Panc1 (cell line): ENCODE results near the gene MLX. TPM values are rescaled to one million over a fixed set of nuclear protein-coding genes. Genes with fewer than 3 reads are reported as not detected.
"Not testable (repeated sequence)": the region's sequence is repeated elsewhere in the genome, so short reads cannot be mapped to it uniquely, and the experiment has no call there.

ENCODE experiments used
- ATAC-seq: fragments of 200-7000 bp; cut with Tn5 transposase; 2 replicates; pipeline ENCODE4 v1.9.1; 2020; ENCODE audit warnings: mild to moderate bottlenecking, moderate library complexity
- BruUV-seq: library from RNA; stranded (reverse); fragments of 400-500 nt; replicated peaks from 2 replicates; lab custom pipeline; 2021; lab: Mats Ljungman, UMichigan
- CTCF ChIA-PET: fragments of 300-600 bp; sonication (Branson Sonifier 250); formaldehyde crosslinking; loops from one replicate; lab custom pipeline; 2022; ENCODE audit warnings: antibody characterized with exemption; lab: Charles Lee
- POLR2A ChIA-PET: fragments of 300-600 bp; sonication (Branson Sonifier 250); formaldehyde crosslinking; loops from one replicate; lab custom pipeline; 2022; ENCODE audit warnings: antibody characterized with exemption; lab: Charles Lee
- DNase-seq: peaks from one replicate; pipeline ENCODE4 v3.0.0-alpha.2; 2010; ENCODE audit warnings: low read depth, low spot score
- H3K27ac ChIP-seq: 2 replicates; pipeline ENCODE4 v1.5.1; 2011; ENCODE audit warnings: mild to moderate bottlenecking, low read length, inconsistent platforms
- H3K27me3 ChIP-seq: fragments of 200-500 bp; sonication (Bioruptor generic); 2 replicates; pipeline ENCODE4 v1.6.0; 2014; ENCODE audit warnings: low read length, inconsistent platforms; ENCODE audit not compliant: control insufficient read depth, insufficient read depth
- H3K36me3 ChIP-seq: fragments of 200-500 bp; sonication (Bioruptor generic); 2 replicates; pipeline ENCODE4 v1.5.1; 2014; ENCODE audit warnings: inconsistent platforms, mild to moderate bottlenecking, low read length, moderate library complexity; ENCODE audit not compliant: control insufficient read depth, insufficient read depth
- H3K4me1 ChIP-seq: 2 replicates; pipeline ENCODE4 v1.5.1; 2011; ENCODE audit warnings: inconsistent platforms, mild to moderate bottlenecking, low read length, moderate library complexity; ENCODE audit not compliant: control insufficient read depth, insufficient read depth
- H3K4me3 ChIP-seq, 2 experiments: 2 replicates each; pipeline ENCODE4 v1.5.1; 2011 to 2012; ENCODE audit warnings: low read depth in 2 of 2, low read length in 2 of 2, mild to moderate bottlenecking in 2 of 2, inconsistent platforms in 1 of 2, moderate library complexity in 1 of 2
- H3K9me3 ChIP-seq: fragments of 200-500 bp; sonication (Bioruptor generic); 2 replicates; pipeline ENCODE4 v1.5.1; 2014; ENCODE audit warnings: low read depth, mild to moderate bottlenecking, inconsistent platforms, low read length, moderate library complexity; ENCODE audit not compliant: control insufficient read depth, insufficient read depth
- CTCF ChIP-seq: fragments of 450-650 bp; IDR thresholded peaks from 2 replicates; pipeline ENCODE4 v1.5.1; 2017; ENCODE audit warnings: mild to moderate bottlenecking
- POLR2AphosphoS5 ChIP-seq: IDR thresholded peaks from 2 replicates; pipeline ENCODE4 v1.6.1; 2012; ENCODE audit warnings: mild to moderate bottlenecking, low read depth, low read length, moderate library complexity
- REST ChIP-seq, 2 experiments: IDR thresholded peaks; 2 replicates each; pipeline ENCODE4 v1.6.1; 2011 to 2012; ENCODE audit warnings: low read depth in 2 of 2, control low read depth in 1 of 2, low read length in 1 of 2, mild to moderate bottlenecking in 1 of 2, moderate library complexity in 1 of 2; ENCODE audit not compliant: insufficient read depth in 1 of 2
- SIN3A ChIP-seq: IDR thresholded peaks from 2 replicates; pipeline ENCODE4 v1.6.1; 2012; ENCODE audit warnings: low read depth, mild to moderate bottlenecking, low read length, moderate library complexity, borderline replicate concordance; ENCODE audit not compliant: insufficient read depth
- TCF7L2 ChIP-seq: IDR thresholded peaks from 2 replicates; pipeline ENCODE4 v1.6.1; 2011; ENCODE audit warnings: mild to moderate bottlenecking, low read depth, low read length, inconsistent platforms
- in situ Hi-C: cut with HindIII; loops from 2 replicates; pipeline ENCODE4 v1.10.0; 2016; ENCODE audit warnings: low sequenced_read_pairs, low pct_unique_long_range_greater_than_20kb
- intact Hi-C: fragments of 100-400 bp; cut with micrococcal nuclease; formaldehyde crosslinking; loops from one replicate; pipeline ENCODE4 v1.10.0; 2022; ENCODE audit not compliant: unreplicated experiment
- total RNA-seq: library from RNA; stranded (reverse); gene quantifications from one replicate; pipeline ENCODE4 v1.2.1, GENCODE V29; 2021; ENCODE audit not compliant: unreplicated experiment

The MLX gene
- total RNA-seq, 1 experiment from 2014 or later: 35.8 TPM

- no peak for TF ChIP-seq SIN3A
- no peak for TF ChIP-seq REST (IDR thresholded peaks at IDR 0.05; ENCODE audit: insufficient read depth in 1 of 2, low read depth in 2 of 2, low read length in 1 of 2)
- no peak for TF ChIP-seq CTCF
- no peak for TF ChIP-seq POLR2AphosphoS5
- TF ChIP-seq TCF7L2: no peak
- DNase-seq: no peak
- Histone ChIP-seq H3K36me3 (no peaks in the 10 kb centered on the region; the same call in 1 of the 2 replicates), H3K27me3 (no peaks in the 10 kb centered on the region), H3K27ac (0 out of 2 replicates have a peak overlapping the region, but pooled peaks have one; percentile 12), H3K4me1 (peaks cover 33% of the 10 kb centered on the region), H3K4me3 (no peak overlapping the region), H3K9me3 (no peaks in the 10 kb centered on the region)
- POLR2A ChIA-PET: no interaction called here
- no peak for ATAC-seq
- in situ Hi-C loops: no loop called here
- BruUV-seq: TSS peak; percentile 66
- intact Hi-C loops: no loop called here
- CTCF ChIA-PET: interaction anchor here (0.6 kb wide), 1 partner anchor 455 kb away, joined by 5 read pairs; no protein-coding TSS in a partner anchor
Measured at GRCh38 chr17:42537826-42538451, 29.0 kb upstream of the MLX start.

GRCh38 chr17:42538482-42538881 lies 28.4 kb upstream of the MLX start:
- Histone ChIP-seq H3K27ac (no peak overlapping the region), H3K36me3 (no peaks in the 10 kb centered on the region; the same call in 1 of the 2 replicates), H3K9me3 (no peaks in the 10 kb centered on the region), H3K27me3 (no peaks in the 10 kb centered on the region), H3K4me1 (peaks cover 33% of the 10 kb centered on the region), H3K4me3 (no peak overlapping the region)
- in situ Hi-C loops: no loop called here
- BruUV-seq: no TSS peak
- DNase-seq (no peak), ATAC-seq (no peak)
- TF ChIP-seq REST (IDR thresholded peaks at IDR 0.05; ENCODE audit: insufficient read depth in 1 of 2, low read depth in 2 of 2, low read length in 1 of 2) (no peak), POLR2AphosphoS5 (no peak), CTCF (no peak), TCF7L2 (no peak), SIN3A (no peak)
- POLR2A ChIA-PET: no interaction called here
- CTCF ChIA-PET: interaction anchor here (0.6 kb wide), 1 partner anchor 455 kb away, joined by 5 read pairs; no protein-coding TSS in a partner anchor
- intact Hi-C loops: no loop called here

- DNase-seq, H3K4me3 ChIP-seq, H3K36me3 ChIP-seq, H3K27me3 ChIP-seq, H3K27ac ChIP-seq, H3K9me3 ChIP-seq, intact Hi-C loops, BruUV-seq, ATAC-seq, POLR2A ChIA-PET, in situ Hi-C loops: not testable (repeated sequence)
- peaks cover 18% of the 10 kb centered on the region for H3K4me1 ChIP-seq
- CTCF ChIA-PET: interaction anchor here (0.7 kb wide), 1 partner anchor 205 kb away, joined by 6 read pairs; no protein-coding TSS in a partner anchor
Measured at GRCh38 chr17:42540558-42540957, 26.3 kb upstream of the MLX start.
